Measurements from ENCODE around the gene PARD6G. TPM values are rescaled to one million over a fixed set of nuclear protein-coding genes. Genes with fewer than 3 reads are reported as not detected.

Gene PARD6G
- total and polyA plus RNA-seq, 2 of the 8 experiments (the other 6 are each of a cell fraction or from before 2014, with no cell fraction given) = 11.3 to 17.9 TPM

GRCh38 chr18:80158365-80158764 lies 88.9 kb downstream of the PARD6G start (continued):
- TF ChIP-seq ATF3 (IDR thresholded peaks at IDR 0.05; ENCODE audit: insufficient read depth, low read depth, low read length) (no peak), GTF2F1 (IDR thresholded peaks at IDR 0.05; ENCODE audit: borderline replicate concordance, low read depth, low read length) (no peak)

Data from H1 (cell line).